HG02870 (cell line): Measurements from ENCODE around the gene BICD1.

ENCODE experiments used
- ATAC-seq: cut with Tn5 transposase; IDR thresholded peaks from one replicate; pipeline ENCODE4 v1.9.1; 2021; ENCODE audit warnings: mild to moderate bottlenecking, moderate library complexity; ENCODE audit not compliant: unreplicated experiment

Gene BICD1

GRCh38 chr12:32102234-32102633, 4.4 kb upstream of the BICD1 start:
- no peak for ATAC-seq

GRCh38 chr12:32104572-32105355, 1.9 kb upstream of the BICD1 start:
- no peak for ATAC-seq

GRCh38 chr12:32105986-32106516, 596 bp upstream of the BICD1 start:
- no peak for ATAC-seq

GRCh38 chr12:32107359-32108267, 966 bp downstream of the BICD1 start:
- ATAC-seq, result no peak

GRCh38 chr12:32108787-32109186, 2.1 kb downstream of the BICD1 start:
- no peak for ATAC-seq

- ATAC-seq, result no peak
Measured at GRCh38 chr12:32110417-32110816, 3.8 kb downstream of the BICD1 start.

GRCh38 chr12:32110942-32111341, 4.3 kb downstream of the BICD1 start:
- no peak for ATAC-seq

- ATAC-seq, result no peak
Measured at GRCh38 chr12:32115404-32116104, 8.9 kb downstream of the BICD1 start.

GRCh38 chr12:32116897-32117296, 10.2 kb downstream of the BICD1 start:
- ATAC-seq, result no peak

GRCh38 chr12:32117316-32117715, 10.7 kb downstream of the BICD1 start:
- ATAC-seq, result no peak

- no peak for ATAC-seq
Measured at GRCh38 chr12:32118806-32119205, 12.2 kb downstream of the BICD1 start.

GRCh38 chr12:32120419-32120818, 13.8 kb downstream of the BICD1 start:
- peak; percentile 90 for ATAC-seq

- no peak for ATAC-seq
Measured at GRCh38 chr12:32124637-32125036, 18.0 kb downstream of the BICD1 start.

- no peak for ATAC-seq
Measured at GRCh38 chr12:32125455-32126084, 18.9 kb downstream of the BICD1 start.

- ATAC-seq, result no peak
Measured at GRCh38 chr12:32126720-32127119, 20.1 kb downstream of the BICD1 start.

- ATAC-seq, result no peak
Measured at GRCh38 chr12:32131666-32132065, 25.0 kb downstream of the BICD1 start.

GRCh38 chr12:32134101-32134888, 27.6 kb downstream of the BICD1 start:
- ATAC-seq, result peak; percentile 63

- no peak for ATAC-seq
Measured at GRCh38 chr12:32135967-32136366, 29.3 kb downstream of the BICD1 start.

- no peak for ATAC-seq
Measured at GRCh38 chr12:32136404-32136803, 29.8 kb downstream of the BICD1 start.

- ATAC-seq, result peak; percentile 86
Measured at GRCh38 chr12:32139064-32139421, 32.4 kb downstream of the BICD1 start.
